Coronary artery (tissue), 2 donors: ENCODE data around the gene ZMIZ1.

ENCODE experiments used
- DNase-seq: peaks from one replicate; pipeline ENCODE4 v3.0.0-alpha.2; 2017; ENCODE audit warnings: low spot score
- H3K27ac ChIP-seq, 2 donors: fragments of 200-600 bp; sonication (generic); one replicate each; pipeline ENCODE4 v1.5.1; 2016 to 2019
- H3K4me3 ChIP-seq: fragments of 200-600 bp; sonication (generic); 2 replicates; pipeline ENCODE4 v1.5.1; 2016; ENCODE audit warnings: mild to moderate bottlenecking, moderate library complexity
- TF ChIP-seq, protein P1 (sequence below): fragments of 200-600 bp; sonication (generic); IDR thresholded peaks from one replicate; pipeline ENCODE4 v1.5.1; 2019; ENCODE audit warnings: antibody characterized with exemption

ZMIZ1 gene

DNA sequence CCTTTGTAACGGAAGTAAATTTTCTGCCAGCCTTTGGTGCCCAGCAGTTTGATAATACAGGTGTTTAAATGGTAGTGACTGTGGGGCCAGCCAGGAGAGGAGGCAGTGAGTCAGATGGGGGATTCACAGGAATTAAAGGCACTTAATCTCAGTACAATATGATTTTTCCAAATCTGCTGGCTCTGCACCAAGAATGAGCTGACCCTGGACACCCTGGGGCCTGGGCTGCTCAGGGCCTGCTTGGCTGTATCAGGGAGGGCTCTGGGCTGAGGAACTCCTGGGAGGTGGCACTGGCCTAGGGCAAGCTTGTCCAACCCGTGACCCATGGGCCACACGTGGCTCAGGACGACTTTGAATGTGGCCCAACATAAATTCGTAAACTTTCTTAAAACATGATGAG lies 104.1 kb downstream of the ZMIZ1 start:
- H3K4me3 ChIP-seq, result no peak overlapping the region
- TF ChIP-seq, protein P1, sequence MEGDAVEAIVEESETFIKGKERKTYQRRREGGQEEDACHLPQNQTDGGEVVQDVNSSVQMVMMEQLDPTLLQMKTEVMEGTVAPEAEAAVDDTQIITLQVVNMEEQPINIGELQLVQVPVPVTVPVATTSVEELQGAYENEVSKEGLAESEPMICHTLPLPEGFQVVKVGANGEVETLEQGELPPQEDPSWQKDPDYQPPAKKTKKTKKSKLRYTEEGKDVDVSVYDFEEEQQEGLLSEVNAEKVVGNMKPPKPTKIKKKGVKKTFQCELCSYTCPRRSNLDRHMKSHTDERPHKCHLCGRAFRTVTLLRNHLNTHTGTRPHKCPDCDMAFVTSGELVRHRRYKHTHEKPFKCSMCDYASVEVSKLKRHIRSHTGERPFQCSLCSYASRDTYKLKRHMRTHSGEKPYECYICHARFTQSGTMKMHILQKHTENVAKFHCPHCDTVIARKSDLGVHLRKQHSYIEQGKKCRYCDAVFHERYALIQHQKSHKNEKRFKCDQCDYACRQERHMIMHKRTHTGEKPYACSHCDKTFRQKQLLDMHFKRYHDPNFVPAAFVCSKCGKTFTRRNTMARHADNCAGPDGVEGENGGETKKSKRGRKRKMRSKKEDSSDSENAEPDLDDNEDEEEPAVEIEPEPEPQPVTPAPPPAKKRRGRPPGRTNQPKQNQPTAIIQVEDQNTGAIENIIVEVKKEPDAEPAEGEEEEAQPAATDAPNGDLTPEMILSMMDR, result no peak
- no peak overlapping the region for H3K27ac ChIP-seq
- DNase-seq, result no peak

DNA sequence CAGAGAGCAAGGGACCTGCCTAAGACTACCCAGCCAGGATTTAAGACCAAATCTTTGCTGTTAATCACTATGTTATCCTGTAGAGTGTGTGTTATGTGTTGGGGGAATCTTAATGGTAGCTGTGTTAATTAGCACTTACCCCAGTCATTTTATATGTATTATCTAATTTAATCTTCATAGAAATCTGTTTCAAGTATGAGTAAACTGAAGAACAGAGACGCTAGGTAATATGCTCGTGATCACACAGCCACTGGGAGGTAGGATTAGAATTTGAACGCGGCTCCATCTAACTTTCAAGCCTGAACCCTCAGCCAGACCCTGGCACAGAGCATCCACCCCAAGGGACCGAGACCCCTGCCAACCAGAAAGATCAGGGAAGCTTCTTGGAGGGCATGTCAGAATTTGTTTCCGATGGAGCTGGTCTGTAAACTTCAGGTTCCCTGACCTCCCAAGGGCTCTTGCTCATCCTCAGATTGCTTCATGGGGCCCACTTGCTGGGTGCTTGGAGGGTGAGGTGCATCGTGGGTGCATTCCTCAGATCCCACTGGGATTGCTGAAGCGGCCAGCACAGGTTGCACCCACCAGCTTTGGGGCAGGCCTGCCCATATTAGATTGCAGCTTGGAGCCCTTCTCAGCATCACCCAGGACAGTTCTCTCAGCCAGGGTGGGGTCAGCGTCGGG lies 105.0 kb downstream of the ZMIZ1 start:
- no peak for DNase-seq
- Histone ChIP-seq H3K27ac (no peak overlapping the region), H3K4me3 (no peak overlapping the region)
- TF ChIP-seq, protein P1, result no peak

DNA sequence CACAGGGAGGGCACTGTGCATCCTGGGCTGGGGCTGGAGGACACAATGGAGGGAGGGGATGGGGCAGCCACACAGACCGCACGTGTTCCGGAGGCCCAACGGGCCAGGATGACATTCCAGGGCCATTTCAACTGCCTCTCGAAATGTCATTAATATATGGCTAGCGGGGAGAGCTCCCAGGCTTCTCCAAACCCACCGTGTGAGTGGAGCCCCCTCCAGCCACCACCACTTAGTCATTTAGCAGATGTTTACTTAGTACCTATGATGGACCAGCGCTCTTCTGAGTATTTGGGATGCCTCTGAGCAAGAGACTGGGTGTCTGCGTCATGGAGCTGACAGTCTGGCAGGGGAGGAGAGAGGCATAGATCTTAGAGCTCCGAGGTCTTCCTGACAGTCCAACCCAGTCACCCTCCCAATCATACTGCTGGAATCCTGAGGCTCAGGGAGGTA lies 107.3 kb downstream of the ZMIZ1 start:
- TF ChIP-seq, protein P1, result no peak

DNA sequence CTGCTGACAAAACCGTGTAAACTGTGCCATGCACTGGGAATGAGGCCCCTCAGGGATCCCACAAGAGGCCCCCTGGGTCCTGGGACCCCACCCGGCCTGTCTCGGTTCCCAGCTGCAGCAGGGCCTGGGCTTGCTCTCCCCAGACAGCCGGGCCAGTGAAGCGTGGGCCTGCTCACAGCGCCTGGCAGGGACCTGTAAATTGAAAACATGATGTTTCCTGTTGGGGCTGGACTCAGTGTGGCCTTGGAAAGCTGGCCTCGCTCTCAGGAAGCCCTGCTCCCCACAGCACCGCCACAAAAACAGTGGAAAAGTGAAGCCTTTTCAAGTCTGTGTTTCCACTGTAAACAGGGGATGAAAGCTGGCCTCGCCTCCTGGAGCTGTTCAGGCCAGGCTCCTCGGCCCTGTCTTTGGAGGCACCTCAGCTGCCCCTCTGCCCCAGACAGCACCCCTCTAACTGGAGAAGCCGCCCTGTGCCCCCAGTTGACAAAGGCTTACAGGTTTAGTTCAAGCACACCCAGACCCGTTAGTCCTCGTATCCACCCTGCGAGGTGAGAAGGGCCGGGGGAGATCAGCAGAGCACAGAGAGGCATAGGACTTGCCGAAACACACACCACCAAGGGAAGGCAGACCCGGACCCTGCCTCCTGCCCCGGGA lies 108.3 kb downstream of the ZMIZ1 start:
- Histone ChIP-seq H3K27ac (peak overlapping the region in 1 of 2 donors; percentile 66), H3K4me3 (no peak overlapping the region)
- TF ChIP-seq, protein P1, result no peak
- DNase-seq, result no peak

More for the DNA sequence above, 107.3 kb downstream of the ZMIZ1 start:
- peak overlapping the region in 1 of 2 donors; percentile 66 for H3K27ac ChIP-seq
- no peak overlapping the region for H3K4me3 ChIP-seq
- no peak for DNase-seq

DNA sequence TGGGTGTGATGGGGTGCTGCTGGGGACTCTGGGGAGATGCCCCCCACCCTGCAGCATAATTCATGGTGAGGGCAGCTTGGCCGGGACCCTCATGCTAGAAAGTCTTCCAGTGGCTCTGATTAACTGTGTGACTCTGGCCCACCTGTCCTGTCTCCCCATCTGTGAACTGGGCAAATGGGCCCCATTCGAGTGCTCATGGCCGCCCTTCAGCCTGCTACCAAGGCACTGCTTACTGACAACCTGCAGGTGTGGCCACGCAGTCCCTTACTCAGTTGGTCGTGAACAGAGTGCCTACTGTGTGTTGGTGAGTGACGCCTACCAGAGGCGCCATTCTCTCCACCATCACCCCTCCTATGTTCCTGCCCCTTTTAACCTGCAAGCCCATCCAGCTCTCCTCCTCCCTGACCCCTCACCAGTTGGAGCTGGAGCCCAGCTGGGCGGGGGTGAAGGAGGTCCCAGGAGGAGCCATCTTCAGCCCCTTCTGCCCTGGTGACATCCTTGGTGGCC lies 109.4 kb downstream of the ZMIZ1 start:
- H3K27ac ChIP-seq, result peak overlapping the region in 1 of 2 donors; percentile 69
- DNase-seq, result no peak
- no peak overlapping the region for H3K4me3 ChIP-seq
- TF ChIP-seq, protein P1, result no peak

DNA sequence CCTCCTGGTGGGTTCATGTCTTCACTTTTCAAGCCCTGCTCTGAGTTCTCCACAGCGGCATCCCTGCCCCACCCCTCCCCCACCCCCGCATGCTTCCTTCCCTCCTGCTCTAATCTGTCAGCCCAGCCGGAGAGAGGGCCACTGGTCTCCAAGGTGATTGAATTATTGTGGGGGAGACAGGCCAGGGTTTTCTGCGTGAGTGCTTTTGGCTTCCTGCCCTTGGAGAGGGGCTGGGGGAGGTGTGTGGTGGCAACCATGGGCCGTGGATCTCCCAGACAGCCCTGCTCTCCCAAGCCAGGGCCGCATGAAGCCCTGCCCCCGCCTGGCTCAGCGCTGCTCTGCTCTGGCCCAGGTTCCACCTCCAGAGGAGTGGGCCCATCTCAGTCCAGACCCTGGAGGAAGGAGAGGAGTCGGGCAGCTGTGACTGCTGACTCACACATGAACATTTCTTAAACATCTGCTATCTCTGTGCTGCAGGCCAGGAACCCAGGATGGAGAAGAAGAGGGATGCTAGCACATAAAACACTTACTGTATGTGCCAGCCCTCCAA lies 109.9 kb downstream of the ZMIZ1 start:
- peak overlapping the region in 1 of 2 donors; percentile 69 for H3K27ac ChIP-seq
- no peak for DNase-seq
- H3K4me3 ChIP-seq, result no peak overlapping the region
- TF ChIP-seq, protein P1, result no peak
